Fibroblast of skin of abdomen (primary cell): ENCODE results near the gene FHIP2A. TPM values are rescaled to one million over a fixed set of nuclear protein-coding genes. Genes with fewer than 3 reads are reported as not detected.
"Not testable (repeated sequence)": the region's sequence is repeated elsewhere in the genome, so short reads cannot be mapped to it uniquely, and the experiment has no call there.

Experiments
- DNase-seq: peaks from one replicate; pipeline ENCODE4 v3.0.0-alpha.2; 2013
- polyA plus RNA-seq, 2 experiments: library from polyadenylated mRNA; unstranded; fragments of 120-200 nt; gene quantifications; one replicate each; pipeline ENCODE4 v1.2.1, GENCODE V29; 2013; ENCODE audit not compliant: insufficient read length in 2 of 2

FHIP2A gene, protein sequence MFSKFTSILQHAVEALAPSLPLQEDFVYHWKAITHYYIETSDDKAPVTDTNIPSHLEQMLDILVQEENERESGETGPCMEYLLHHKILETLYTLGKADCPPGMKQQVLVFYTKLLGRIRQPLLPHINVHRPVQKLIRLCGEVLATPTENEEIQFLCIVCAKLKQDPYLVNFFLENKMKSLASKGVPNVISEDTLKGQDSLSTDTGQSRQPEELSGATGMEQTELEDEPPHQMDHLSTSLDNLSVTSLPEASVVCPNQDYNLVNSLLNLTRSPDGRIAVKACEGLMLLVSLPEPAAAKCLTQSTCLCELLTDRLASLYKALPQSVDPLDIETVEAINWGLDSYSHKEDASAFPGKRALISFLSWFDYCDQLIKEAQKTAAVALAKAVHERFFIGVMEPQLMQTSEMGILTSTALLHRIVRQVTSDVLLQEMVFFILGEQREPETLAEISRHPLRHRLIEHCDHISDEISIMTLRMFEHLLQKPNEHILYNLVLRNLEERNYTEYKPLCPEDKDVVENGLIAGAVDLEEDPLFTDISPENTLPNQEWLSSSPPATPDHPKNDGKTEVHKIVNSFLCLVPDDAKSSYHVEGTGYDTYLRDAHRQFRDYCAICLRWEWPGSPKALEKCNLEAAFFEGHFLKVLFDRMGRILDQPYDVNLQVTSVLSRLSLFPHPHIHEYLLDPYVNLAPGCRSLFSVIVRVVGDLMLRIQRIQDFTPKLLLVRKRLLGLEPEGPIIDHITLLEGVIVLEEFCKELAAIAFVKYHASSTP
- 25.3 TPM for polyA plus RNA-seq (2013, experiment 1 of 2; ENCODE audit: insufficient read length)
- 21.8 TPM for polyA plus RNA-seq (2013, experiment 2 of 2; ENCODE audit: insufficient read length)

DNA sequence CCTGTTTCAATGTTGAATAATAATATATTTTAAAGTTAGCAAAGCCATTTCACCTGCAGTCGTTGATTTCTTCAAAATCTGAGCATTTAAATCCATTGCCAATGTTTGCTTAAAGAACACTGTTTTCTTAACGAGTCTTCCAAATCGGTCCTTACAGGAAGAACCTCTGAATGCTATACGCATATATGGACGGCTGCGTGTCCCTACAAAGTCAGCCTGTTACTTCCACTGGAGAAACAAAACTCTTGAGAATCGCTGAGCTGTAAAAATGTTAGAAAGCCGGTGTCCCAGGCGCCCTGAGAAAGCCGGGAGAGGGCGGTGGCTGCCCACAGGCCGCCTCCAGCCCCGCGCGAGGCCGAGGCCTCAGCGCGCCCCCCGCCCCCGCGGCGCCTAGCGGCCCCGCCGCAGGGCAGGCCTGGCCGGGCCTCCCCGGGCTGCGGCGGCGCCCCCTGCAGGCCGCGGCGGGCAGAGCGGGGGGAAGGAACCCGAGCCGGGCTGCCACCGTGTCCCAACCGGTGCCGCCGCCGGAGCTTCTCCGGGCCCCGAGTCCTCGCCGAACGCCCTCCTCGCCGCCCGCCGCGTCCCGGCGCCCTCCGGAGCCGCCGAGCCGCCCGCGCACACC, at the start of gene FHIP2A:
FHIP2A (plus strand) TSS at position 488 of the 622 bp plus-strand sequence. CDS start 299 bp downstream, outside the sequence.
- DNase-seq = peak; percentile 82

DNA sequence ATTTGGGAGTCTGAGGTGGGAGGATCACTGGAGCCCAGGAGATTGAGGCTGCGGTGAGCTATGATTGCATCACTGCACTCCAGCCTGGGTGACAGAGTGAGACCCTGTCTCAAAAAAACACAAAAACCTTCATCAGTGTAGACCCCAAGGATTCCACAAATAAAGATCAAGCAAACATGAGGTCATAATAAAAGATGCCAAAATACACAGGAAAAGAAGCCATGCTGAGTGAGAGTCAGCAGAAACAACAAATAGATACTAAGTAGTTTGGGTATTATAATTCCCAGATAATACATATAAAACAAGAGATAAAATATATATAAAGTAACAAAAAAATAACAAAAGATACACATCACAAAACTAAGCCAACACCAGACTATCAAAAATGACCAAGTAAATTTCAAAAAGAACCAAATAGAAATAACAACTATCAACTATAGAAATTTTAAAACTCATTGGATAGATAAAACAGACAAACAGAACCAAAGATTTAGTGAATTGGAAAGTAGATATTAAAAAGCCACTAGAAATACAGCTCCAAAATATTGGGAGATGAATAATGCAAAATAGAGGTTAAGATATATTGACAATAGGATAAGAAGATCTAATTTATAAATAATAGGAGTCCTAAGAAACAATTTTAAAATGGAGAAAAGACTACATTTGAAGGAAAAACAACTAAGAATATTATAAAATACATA, 48.9 kb upstream of the FHIP2A start:
- DNase-seq = no peak

DNA sequence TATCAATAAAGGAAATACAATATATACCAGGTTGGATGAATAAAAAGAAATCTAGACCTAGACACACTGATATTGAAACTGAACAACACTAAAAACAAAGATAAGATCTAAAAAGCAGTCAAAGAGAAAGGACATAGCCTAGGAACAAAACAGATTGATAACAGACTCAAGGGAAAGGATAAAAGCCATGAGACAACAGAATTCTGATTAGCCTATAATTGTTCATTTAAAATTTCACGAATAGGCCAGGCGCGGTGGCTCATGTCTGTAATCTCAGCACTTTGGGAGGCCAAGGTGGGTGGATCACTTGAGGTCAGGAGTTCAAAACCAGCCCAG, 48.4 kb upstream of the FHIP2A start:
- no peak for DNase-seq

DNA sequence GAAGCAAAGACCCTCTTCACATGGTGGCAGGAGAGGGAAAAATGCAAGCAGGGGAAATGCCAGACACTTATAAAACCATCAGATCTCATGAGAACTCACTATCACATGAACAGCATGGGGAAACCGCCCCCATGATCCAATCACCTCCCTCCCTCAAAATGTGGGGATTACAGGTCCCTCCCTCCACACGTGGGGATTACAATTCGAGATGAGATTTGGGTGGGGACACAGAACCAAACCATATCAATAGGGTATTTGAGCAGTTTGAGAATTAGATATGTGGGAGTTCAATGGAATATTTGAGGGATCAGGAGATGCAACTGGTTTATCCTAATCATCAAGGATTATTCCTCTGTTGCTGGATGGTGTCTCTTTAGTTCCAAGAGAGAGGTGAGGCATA, 46.5 kb upstream of the FHIP2A start:
- not testable (repeated sequence) for DNase-seq

DNA sequence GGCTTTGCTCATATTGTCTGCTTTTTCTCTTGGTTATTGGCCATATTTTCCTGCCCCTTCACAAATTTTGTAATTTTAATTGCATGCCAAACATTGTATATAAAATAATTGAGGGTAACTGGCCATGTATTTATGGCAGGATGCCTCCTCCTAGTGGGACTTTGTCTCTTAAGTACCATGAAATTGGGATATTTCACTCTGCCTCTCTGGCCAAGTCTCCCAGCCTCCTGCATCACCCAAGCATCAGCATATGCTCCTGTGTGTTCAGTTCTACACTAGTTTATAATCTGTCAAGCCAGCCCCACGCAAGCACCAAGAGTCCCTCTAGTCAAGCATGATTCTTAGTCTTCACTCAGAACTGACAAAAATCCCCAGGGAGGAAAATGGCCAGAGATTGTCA, 44.2 kb upstream of the FHIP2A start:
- no peak for DNase-seq

DNA sequence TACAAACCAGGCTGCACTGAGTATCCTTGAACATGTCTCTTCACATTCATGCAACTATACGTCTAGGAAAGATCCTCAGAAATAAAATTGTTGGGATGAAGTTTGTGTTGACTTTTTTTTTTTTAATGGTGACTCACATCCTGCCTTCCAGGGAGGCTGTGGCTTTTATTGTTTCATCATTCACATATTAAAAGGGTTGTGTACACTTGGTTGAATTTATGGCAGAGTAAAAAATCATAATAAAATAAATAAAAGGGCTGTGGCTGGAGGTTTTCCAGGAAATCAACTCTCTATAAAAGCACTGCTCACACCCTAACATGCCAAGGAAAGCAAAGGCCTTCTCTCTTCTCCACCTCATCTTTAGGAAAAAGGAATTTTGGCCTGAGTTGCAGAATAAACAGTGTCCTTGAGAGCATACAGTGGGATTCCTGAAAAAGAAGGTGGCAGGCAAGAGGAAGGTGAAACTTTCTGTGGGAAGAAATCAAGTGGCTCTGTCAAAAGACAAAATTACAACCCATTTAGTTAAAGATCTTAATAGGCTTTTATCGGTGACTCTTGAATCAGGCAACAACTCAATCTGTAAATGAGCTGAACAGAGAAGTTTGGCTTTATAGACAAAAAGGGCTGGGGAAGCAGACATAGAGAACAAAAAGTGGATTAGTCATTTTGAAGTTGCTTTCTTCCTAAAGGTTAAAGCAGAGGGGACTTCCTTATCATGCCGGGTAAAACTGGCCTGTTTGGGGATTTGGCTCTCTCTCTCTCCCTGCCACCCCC, 41.6 kb upstream of the FHIP2A start:
- DNase-seq = peak; percentile 91

DNA sequence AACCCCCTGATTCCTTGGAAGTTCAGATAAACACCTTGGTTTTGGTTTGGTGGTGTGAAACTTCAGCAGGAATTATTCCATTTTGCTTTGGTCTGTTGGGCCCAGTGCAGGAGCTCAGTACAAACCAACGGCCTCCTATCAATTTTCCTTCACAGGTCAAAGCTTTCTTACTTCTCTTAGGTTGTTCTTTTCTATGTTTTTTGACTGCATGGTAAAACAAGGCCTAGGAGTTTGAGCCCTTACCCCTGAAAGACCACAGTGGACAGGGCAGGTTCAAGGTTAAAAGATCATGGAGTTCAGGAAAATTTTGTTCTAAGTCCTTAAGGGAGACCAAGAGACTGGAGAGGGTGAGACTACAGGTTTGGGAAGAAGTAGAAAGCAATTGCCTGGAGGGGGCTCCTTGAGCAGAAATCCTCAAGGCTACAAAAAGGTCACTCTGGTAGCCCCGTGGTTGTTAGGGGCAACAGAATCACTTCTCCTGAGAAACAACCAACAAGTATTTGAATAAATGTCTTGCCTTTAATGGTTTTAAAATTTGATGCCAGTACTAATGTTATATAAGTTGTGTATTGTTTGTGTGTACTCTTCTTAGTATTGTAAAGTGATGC, 40.9 kb upstream of the FHIP2A start:
- no peak for DNase-seq

DNA sequence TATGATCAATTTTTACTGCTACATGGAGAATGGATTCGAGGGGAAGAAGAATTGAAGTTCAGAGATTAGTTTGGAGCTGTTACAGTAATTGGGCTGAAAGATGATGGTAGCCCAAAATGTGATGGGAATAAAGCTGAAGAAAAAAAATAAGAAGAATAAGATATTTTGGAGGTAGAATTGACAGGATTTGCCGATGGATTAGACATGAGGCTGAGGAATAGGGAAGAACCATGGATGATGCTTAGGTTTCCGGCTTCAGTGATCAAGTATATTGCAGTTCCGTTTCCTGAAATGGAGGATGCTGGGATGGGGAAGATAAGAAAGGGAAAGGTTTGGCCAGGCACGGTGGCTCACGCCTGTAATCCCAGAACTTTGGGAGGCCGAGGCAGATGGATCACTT, 38.9 kb upstream of the FHIP2A start:
- DNase-seq = no peak

DNA sequence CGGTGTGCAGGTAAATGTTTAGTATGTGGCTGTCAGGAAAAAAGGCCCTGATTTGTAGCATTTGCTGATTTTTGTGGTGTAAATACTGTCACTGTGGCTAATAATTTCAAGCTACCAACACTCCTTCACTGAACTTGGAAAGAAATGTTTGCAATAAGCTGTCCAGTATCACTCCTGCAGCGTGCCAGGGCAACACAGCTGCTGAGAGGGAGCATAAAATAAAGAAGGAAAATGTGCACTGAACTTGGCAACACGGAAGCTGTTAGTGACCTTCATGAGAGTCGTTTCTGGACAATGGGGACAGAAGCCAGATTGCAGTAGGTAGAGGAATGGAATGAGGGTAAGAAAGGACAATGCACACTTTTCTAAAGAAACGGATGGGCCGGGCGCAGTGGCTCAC, 37.9 kb upstream of the FHIP2A start:
- DNase-seq = no peak

DNA sequence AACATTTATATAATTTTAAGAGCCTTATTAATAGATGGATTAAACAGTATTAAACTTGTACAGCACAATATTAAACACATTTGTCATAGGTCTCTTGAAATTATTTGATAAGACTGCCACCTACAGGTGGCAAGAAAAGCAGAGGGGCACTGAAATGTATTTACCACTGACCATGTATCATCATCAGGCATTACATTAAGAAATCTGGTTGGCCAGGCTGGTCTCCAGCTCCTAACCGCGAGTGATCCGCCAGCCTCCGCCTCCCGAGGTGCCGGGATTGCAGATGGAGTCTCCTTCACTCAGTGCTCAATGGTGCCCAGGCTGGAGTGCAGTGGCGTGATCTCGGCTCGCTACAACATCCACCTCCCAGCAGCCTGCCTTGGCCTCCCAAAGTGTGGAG, 35.1 kb upstream of the FHIP2A start:
- DNase-seq = peak; percentile 61

DNA sequence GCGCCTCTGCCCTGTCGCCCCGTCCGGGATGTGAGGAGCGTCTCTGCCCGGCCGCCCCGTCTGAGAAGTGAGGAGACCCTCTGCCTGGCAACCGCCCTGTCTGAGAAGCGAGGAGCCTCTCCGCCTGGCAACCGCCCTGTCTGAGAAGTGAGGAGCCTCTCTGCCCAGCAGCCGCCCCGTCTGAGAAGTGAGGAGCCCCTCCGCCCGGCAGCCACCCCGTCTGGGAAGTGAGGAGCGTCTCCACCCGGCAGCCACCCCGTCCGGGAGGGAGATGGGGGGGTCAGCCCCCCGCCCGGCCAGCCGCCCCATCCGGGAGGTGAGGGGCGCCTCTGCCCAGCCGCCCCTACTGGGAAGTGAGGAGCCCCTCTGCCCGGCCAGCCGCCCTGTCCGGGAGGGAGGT, 34.4 kb upstream of the FHIP2A start:
- not testable (repeated sequence) for DNase-seq

DNA sequence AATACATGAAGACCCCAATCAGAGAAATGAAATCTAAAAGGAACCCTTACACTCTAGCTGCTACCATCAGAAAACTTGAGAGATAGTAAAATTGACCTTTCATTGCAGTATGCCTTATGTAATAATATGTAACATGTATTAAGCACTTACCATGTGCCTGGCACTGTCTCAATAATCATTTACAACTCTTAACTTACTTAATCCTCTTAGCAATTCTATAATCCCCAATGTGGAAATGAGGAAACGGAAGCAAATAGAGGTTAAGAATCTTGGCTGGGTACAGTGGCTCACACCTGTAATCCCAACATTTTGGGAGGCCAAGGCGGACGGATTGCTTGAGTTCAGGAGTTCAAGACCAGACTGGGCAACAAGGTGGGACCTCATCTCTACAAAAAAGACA, 29.8 kb upstream of the FHIP2A start:
- DNase-seq = no peak

DNA sequence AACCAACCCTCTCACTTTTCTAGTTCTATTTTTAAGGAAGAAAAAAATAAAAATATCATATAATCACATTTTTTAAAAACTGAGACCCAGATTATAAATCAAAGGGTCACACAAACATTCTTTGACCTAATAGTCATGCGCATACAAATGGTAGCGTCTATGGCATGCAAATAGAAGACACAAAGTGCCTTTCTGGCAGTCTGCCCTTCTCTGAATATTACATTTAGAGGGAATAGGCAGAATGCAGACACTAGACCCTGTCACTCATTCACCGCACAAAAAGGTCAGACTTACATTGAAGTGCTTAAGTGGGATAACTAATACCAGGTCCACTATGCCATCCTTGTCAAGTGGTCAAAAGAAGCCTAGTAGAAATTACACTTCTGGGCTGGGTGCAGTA, 26.5 kb upstream of the FHIP2A start:
- DNase-seq = no peak

DNA sequence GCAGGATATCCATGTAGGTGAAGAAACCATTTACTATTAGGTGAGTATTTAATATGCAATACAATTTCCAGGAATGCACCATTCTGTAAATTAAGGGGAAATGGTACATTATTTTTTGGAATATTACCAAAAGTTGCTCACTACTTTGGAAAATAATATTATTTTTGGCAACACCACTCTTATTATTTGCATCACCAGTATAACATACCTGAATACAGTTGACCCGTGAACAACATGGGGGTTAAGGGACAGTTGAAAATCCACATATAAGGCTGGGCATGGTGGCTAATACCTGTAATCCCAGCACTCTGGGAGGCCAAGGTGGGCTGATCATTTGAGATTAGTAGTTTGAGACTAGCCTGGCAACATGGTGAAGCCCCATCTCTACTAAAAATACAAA, 21.2 kb upstream of the FHIP2A start:
- DNase-seq = no peak

DNA sequence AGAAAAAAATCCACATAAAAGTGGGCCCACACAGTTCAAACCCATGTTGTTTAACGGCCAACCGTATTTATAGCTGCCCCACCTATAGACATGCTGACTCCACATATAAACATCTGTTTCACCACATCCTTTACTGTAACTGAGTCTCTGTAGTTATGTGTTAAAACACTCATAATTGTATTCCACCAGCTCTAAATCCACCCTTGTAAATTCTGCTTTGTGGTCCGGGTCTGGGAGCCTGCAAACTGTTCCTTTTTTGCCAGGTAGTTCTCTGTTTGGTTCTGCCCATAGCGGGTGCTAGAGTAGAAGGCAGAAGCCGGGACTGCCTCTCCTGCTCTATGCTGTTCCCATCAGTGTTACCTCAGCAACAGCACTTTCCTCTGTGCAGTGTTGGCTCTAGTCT, 20.2 kb upstream of the FHIP2A start:
- DNase-seq = no peak

DNA sequence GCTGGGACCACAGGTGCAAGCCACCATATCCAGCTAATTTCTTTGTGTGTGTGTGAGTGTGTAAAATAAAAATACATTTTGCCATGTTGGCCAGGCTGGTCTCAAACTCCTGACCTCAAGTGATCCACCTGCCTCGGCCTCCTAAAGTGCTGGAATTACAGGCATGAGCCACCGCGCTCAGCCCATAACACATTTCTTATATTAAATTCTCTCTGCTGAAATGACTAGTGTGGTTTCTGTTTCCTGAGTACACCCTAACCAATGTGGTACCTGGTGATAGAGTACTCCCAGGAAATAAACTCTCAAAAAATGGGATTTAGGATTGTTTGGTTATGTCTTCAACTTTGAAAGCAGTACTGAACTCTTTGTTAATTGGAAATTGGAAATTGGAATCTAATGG, 19.4 kb upstream of the FHIP2A start:
- DNase-seq = no peak

DNA sequence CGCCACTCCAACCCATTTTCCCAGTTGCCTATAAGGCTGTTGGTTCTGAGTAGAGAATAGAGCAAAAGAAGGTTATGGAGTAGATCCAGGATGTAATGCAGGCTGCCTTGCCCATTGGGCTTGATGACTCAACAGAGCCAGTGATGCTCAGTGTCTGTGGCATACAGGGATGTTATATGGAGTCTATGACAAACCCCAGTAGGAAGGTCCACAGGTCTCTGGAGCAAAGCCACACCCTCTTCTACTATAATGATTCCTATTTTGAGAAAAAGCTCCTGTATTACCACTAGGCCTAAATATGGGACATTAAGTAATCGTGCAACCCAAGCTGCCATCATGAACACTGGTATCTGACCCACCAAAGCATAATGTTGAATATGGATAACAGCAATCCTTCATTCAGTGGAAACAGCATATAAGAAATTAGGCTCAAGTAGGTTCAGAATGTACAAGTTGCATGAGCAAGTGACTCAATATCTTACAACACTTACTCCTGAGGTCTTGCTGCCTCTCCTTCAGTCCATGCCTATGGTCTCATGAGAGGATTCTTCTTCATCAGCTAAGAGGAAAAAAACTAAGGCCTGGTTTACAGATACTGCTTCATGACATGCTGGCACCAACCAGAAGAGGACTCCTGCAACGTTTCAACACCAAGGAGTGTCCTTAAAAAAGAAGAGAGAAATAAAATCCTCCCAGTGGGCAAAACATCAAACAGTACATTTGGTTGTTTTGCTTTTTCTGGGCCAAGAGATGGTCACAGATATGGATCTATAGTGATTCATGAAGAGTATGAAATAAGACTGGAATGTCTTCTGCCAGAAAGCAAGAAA, 14.8 kb upstream of the FHIP2A start:
- no peak for DNase-seq

DNA sequence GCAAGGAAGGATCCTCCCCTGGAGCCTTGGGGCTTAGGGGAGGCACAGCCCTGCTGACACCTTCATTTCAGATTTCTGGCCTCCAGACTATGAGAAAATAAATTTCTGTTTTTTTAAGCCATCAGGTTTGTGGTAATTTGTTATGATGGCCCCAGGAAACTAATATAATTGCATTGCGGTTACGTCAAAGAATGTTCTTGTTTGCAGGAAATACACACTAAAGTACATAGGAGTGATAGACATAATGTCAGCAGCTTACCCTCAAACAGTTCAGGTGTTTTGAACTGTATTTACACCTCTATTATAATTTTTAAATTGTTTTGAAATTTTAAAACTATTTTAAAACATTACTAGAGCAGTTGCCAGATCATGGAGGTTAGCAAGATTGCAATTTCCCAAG, 12.6 kb upstream of the FHIP2A start:
- DNase-seq = no peak

DNA sequence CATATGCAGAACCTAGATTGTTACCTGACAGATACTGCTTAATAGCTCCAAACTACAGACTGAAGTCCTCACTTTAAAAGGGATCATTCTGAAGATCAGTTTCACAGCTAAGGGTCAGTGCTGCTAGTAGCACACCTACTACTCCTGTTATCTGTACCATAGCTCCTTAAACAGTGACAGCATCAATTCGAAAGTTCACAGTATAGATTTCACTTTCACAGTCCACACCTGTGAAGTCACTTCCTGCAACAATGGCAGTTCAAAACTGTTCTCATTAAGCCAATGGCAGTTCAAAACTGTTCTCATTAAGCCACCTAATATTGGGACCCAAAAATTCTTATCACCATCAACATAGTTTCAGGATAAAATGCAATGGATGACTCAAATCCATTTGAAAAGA, 10.7 kb upstream of the FHIP2A start:
- no peak for DNase-seq

DNA sequence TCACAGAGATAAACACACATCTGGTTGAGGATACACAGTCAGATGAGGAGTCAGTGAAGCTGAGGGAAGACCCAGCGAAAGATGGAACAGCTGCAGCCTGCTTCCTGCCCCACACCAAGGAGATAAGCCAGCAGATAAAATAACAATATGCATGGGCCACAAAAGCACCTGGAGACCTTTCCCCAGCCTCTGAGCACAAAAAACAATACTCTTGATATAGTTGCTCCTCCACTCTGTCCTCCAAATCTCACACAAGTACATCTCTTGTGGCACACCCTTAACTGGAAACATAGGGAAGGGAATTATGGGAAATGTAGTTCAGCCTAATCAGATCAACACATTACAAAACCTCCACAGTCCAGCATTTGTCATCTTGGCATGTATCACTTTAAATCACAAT, 9.7 kb upstream of the FHIP2A start:
- DNase-seq = no peak

DNA sequence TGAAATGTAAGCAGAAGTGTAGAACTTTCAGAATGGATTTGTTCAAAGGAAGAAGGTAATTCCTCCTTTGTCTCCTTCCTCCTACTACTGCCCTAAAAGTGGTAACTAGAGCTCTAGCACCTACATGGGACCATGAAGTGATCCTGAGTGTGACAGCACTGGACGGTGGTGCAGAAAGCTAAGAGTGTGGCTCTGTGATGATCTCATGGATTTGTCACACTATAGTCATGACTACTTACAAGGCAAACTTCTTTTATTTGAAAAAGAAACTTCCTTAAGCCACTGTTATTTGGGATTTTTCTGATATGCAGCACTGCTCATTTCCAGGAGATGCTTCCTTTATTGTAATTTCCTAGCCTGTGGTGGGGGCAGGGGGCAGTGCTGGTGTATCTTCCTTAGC, 5.8 kb upstream of the FHIP2A start:
- no peak for DNase-seq
